Immature natural killer cell (primary cell): ENCODE data around the gene TARBP1. TPM values are rescaled to one million over a fixed set of nuclear protein-coding genes. Genes with fewer than 3 reads are reported as not detected.
"Not testable (repeated sequence)": the region's sequence is repeated elsewhere in the genome, so short reads cannot be mapped to it uniquely, and the experiment has no call there.

Source experiments
- DNase-seq, 3 donors: peaks; one replicate each; pipeline ENCODE4 v3.0.0; 2022; ENCODE audit warnings: mixed read lengths in 1 of 3
- H3K27ac Mint-ChIP-seq, 6 donors: one replicate each; pipeline ENCODE4 v1.8.0; 2020; ENCODE audit warnings: mixed read lengths in 6 of 6, mild to moderate bottlenecking in 5 of 6, inconsistent platforms in 4 of 6, moderate library complexity in 3 of 6
- H3K27me3 Mint-ChIP-seq, 3 donors: one replicate each; pipeline ENCODE4 v1.8.0; 2020 to 2021; ENCODE audit warnings: low read depth in 3 of 3, mild to moderate bottlenecking in 3 of 3, mixed read lengths in 3 of 3, moderate library complexity in 3 of 3, inconsistent platforms in 1 of 3
- H3K36me3 Mint-ChIP-seq, 3 donors: one replicate each; pipeline ENCODE4 v1.8.0; 2020; ENCODE audit warnings: mixed read lengths in 3 of 3, inconsistent platforms in 2 of 3, mild to moderate bottlenecking in 2 of 3
- H3K4me1 Mint-ChIP-seq, 2 donors: one replicate each; pipeline ENCODE4 v1.8.0; 2020; ENCODE audit warnings: inconsistent platforms in 2 of 2, mild to moderate bottlenecking in 2 of 2, mixed read lengths in 2 of 2, moderate library complexity in 1 of 2
- H3K4me3 Mint-ChIP-seq, 5 donors: one replicate each; pipeline ENCODE4 v1.8.0; 2020; ENCODE audit warnings: mild to moderate bottlenecking in 5 of 5, mixed read lengths in 5 of 5, inconsistent platforms in 3 of 5, moderate library complexity in 3 of 5
- H3K9me3 Mint-ChIP-seq, 6 donors: one replicate each; pipeline ENCODE4 v1.8.0; 2020; ENCODE audit warnings: mild to moderate bottlenecking in 6 of 6, mixed read lengths in 6 of 6, inconsistent platforms in 4 of 6, moderate library complexity in 3 of 6
- polyA plus RNA-seq, 3 donors: library from polyadenylated mRNA; unstranded; fragments of 300-500 nt; fragmentation: Illumina TruSeq; gene quantifications; one replicate each; pipeline ENCODE4 v1.2.3, GENCODE V29; 2021

The TARBP1 gene
- polyA plus RNA-seq, 3 donors from 2014 or later = 4.7 to 11.1 (median 7.0) TPM

DNA sequence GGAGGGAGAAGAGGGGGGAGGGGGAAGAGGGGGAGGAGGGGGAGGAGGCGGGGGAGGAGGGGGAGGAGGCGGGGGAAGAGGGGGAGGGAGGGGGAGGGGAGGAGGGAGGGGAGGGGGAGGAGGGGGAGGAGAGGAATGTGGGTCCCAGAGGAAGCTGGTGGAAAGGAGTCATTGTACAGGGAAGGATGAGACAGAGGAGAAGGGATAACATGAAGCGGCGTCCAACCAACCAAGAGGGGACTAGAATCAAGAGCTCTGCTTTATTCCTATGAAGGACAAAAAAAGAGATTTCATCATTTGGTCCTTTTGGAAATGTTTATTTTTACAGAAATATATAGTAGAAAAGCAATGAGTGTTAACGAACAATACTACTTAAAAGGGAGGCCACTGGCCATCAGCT lies 81.2 kb downstream of the TARBP1 start:
- H3K9me3 Mint-ChIP-seq = no peaks in the 10 kb centered on the region
- H3K4me1 Mint-ChIP-seq = peaks cover 41 to 46% of the 10 kb centered on the region in 2 donors
- no peaks in the 10 kb centered on the region for H3K27me3 Mint-ChIP-seq
- H3K27ac Mint-ChIP-seq = no peak overlapping the region
- peaks cover 6 to 20% (median 8%) of the 10 kb centered on the region in 3 donors for H3K36me3 Mint-ChIP-seq
- H3K4me3 Mint-ChIP-seq = no peak overlapping the region
- no peak for DNase-seq

GRCh38 chr1:234396871-234397270 lies 82.1 kb downstream of the TARBP1 start:
- Mint-ChIP-seq H3K27me3 (no peaks in the 10 kb centered on the region), H3K9me3 (no peaks in the 10 kb centered on the region), H3K4me1 (peaks cover 37 to 42% of the 10 kb centered on the region in 2 donors), H3K27ac (peak overlapping the region in 4 of 6 donors; percentile 30 to 95 (median 48)), H3K4me3 (peak overlapping the region in 1 of 5 donors; percentile 75), H3K36me3 (peaks cover 6 to 23% (median 13%) of the 10 kb centered on the region in 3 donors)
- DNase-seq = no peak

DNA sequence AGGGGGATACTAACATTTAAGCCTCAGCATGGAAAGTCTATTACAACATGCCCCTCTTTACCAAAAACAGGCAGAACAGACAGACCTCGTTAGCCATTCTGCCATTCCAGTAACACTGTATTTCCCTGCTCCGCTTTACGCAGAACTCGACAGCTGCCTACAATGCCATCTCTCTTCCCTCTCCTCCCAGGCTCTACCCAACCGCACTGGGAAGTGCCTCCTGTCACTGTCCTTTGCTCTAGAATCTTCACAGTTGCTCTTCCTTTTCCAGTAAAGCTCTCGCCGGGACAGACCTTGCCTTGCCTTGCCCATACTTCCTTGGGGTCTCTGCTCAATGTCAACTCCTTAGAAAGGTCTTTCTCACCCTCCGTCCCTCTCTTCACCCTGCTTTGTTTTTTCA lies 82.9 kb downstream of the TARBP1 start:
- Mint-ChIP-seq H3K27ac (peak overlapping the region in 1 of 6 donors; percentile 1), H3K4me1 (peaks cover 29 to 34% of the 10 kb centered on the region in 2 donors), H3K4me3 (no peak overlapping the region), H3K36me3 (peaks cover 11 to 24% (median 16%) of the 10 kb centered on the region in 3 donors), H3K27me3 (no peaks in the 10 kb centered on the region), H3K9me3 (no peaks in the 10 kb centered on the region)
- no peak for DNase-seq

DNA sequence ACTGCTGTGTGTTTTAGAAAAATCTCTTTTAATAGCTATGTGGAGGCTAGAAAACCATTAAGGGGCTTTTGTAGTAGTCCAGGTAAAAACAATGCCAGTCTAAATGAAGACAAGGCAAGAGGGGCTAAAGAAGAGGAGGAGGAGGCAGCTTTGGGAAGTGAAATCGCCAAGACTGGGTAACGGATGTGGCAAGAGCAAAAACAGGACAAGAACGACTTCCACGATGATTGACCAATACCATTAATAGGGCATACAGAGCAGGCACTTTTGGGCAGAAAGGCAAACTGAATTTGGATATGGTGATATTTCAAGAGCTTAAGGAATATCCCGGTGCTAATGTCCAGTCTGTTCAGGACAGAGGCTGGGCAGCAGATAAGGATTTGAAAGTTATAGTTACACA lies 83.7 kb downstream of the TARBP1 start:
- no peaks in the 10 kb centered on the region for H3K27me3 Mint-ChIP-seq
- H3K36me3 Mint-ChIP-seq = peaks cover 11 to 25% (median 16%) of the 10 kb centered on the region in 3 donors
- H3K9me3 Mint-ChIP-seq = no peaks in the 10 kb centered on the region
- DNase-seq = no peak
- H3K4me1 Mint-ChIP-seq = peaks cover 21 to 26% of the 10 kb centered on the region in 2 donors
- H3K27ac Mint-ChIP-seq = peak overlapping the region in 1 of 6 donors; percentile 45
- H3K4me3 Mint-ChIP-seq = no peak overlapping the region

- Mint-ChIP-seq H3K4me3 (no peak overlapping the region), H3K36me3 (peaks cover 13 to 32% (median 16%) of the 10 kb centered on the region in 3 donors), H3K27me3 (no peaks in the 10 kb centered on the region), H3K9me3 (no peaks in the 10 kb centered on the region), H3K4me1 (peaks cover 7 to 8% of the 10 kb centered on the region in 2 donors), H3K27ac (peak overlapping the region in 1 of 6 donors; percentile 40)
- DNase-seq = no peak
Measured at GRCh38 chr1:234393190-234393589, 85.8 kb downstream of the TARBP1 start.

GRCh38 chr1:234388094-234388493 lies 90.9 kb downstream of the TARBP1 start:
- no peaks in the 10 kb centered on the region for H3K9me3 Mint-ChIP-seq
- DNase-seq = no peak
- H3K4me1 Mint-ChIP-seq = peaks cover 0 to 4% of the 10 kb centered on the region in 2 donors
- H3K36me3 Mint-ChIP-seq = peaks cover 22 to 31% (median 22%) of the 10 kb centered on the region in 3 donors
- no peak overlapping the region for H3K27ac Mint-ChIP-seq
- H3K27me3 Mint-ChIP-seq = no peaks in the 10 kb centered on the region
- H3K4me3 Mint-ChIP-seq = no peak overlapping the region

GRCh38 chr1:234386122-234386521 lies 92.9 kb downstream of the TARBP1 start:
- Mint-ChIP-seq H3K9me3 (no peaks in the 10 kb centered on the region), H3K4me1 (peaks cover 0 to 5% of the 10 kb centered on the region in 2 donors), H3K27me3 (no peaks in the 10 kb centered on the region), H3K36me3 (peaks cover 17 to 32% (median 18%) of the 10 kb centered on the region in 3 donors), H3K4me3 (no peak overlapping the region), H3K27ac (peak overlapping the region in 1 of 6 donors; percentile 30)
- no peak for DNase-seq

- Mint-ChIP-seq H3K4me1 (peaks cover 5 to 23% of the 10 kb centered on the region in 2 donors), H3K4me3 (no peak overlapping the region), H3K27ac (peak overlapping the region in 2 of 6 donors; percentile 2 to 19), H3K36me3 (peaks cover 34 to 43% (median 36%) of the 10 kb centered on the region in 3 donors), H3K9me3 (no peaks in the 10 kb centered on the region), H3K27me3 (peaks cover 0 to 2% (median 0%) of the 10 kb centered on the region in 3 donors)
- DNase-seq = no peak
Measured at GRCh38 chr1:234381699-234382555, 97.1 kb downstream of the TARBP1 start.

DNA sequence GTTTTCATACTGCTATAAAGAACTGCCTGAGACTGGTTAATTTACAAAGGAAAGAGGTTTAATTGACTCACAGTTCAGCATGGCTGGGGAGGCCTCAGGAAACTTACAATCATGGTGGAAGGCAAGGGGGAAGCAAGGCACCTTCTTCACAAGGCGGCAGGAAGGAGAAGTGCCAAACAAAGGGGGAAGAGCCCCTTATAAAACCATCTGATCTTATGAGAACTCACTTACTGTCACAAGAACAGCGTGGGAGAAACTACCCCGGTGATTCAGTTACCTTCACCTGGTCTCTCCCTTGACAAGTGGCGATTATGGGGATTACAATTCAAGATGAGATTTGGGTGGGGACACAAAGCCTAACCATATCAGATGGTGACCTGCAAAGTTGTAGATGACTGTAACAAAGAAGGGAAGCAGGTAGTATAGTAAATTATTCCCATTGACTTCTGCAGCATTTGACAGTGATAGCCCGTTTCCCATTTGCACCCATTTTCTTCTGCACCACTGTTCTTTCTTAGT lies 99.3 kb downstream of the TARBP1 start:
- not testable (repeated sequence) for DNase-seq, H3K9me3 Mint-ChIP-seq, H3K27ac Mint-ChIP-seq, H3K4me3 Mint-ChIP-seq, H3K27me3 Mint-ChIP-seq
- H3K36me3 Mint-ChIP-seq = peaks cover 35 to 46% (median 42%) of the 10 kb centered on the region in 3 donors
- peaks cover 16 to 40% of the 10 kb centered on the region in 2 donors for H3K4me1 Mint-ChIP-seq

- peaks cover 7 to 13% (median 9%) of the 10 kb centered on the region in 3 donors for H3K27me3 Mint-ChIP-seq
- H3K36me3 Mint-ChIP-seq = peaks cover 25 to 35% (median 28%) of the 10 kb centered on the region in 3 donors
- peak overlapping the region in 3 of 5 donors; percentile 21 to 36 (median 30) for H3K4me3 Mint-ChIP-seq
- DNase-seq = no peak
- H3K9me3 Mint-ChIP-seq = no peaks in the 10 kb centered on the region
- H3K27ac Mint-ChIP-seq = peak overlapping the region in 1 of 6 donors; percentile 45
- H3K4me1 Mint-ChIP-seq = peaks cover 40 to 69% of the 10 kb centered on the region in 2 donors
Measured at GRCh38 chr1:234375672-234376071, 103.3 kb downstream of the TARBP1 start.

DNA sequence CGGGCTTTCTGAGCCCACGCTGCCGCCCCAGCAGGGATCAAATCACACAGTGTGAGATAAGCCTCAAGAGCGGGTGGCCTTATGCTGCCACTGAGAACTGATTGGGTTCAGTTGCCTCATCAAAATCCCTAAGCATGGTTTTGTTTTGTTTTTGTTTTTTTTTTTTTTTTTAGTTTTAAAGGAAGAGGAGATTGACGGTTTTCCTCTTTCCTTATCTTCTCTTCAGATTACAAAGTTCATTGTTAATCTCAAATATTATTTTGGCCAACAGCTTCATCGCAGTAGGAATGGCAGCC lies 105.1 kb downstream of the TARBP1 start:
- peak overlapping the region; percentile 99 to 100 (median 99) for H3K27ac Mint-ChIP-seq
- no peak for DNase-seq
- H3K4me3 Mint-ChIP-seq = peak overlapping the region; percentile 96 to 99 (median 97)
- peaks cover 15 to 22% (median 19%) of the 10 kb centered on the region in 3 donors for H3K36me3 Mint-ChIP-seq
- peaks cover 7 to 13% (median 9%) of the 10 kb centered on the region in 3 donors for H3K27me3 Mint-ChIP-seq
- H3K9me3 Mint-ChIP-seq = no peaks in the 10 kb centered on the region
- peaks cover 37 to 55% of the 10 kb centered on the region in 2 donors for H3K4me1 Mint-ChIP-seq

GRCh38 chr1:234373064-234373958 lies 105.7 kb downstream of the TARBP1 start, which contains the start of gene COA6:
TSS of gene COA6 (plus strand) at chr1:234373456. CDS start at chr1:234373467, 11 bp downstream.
- Mint-ChIP-seq H3K27me3 (peaks cover 7 to 13% (median 9%) of the 10 kb centered on the region in 3 donors), H3K4me1 (peaks cover 37 to 52% of the 10 kb centered on the region in 2 donors), H3K9me3 (no peaks in the 10 kb centered on the region), H3K27ac (peak within 1 kb of the TSS; percentile 99 to 100 (median 99)), H3K4me3 (peak within 1 kb of the TSS; percentile 96 to 99 (median 97)), H3K36me3 (peaks cover 13 to 17% (median 14%) of the 10 kb centered on the region in 3 donors)
- DNase-seq = peak; percentile 93 to 95 (median 95)
